Breast epithelium (tissue), 4 donors: ENCODE measurements around the gene GMPS. TPM values are rescaled to one million over a fixed set of nuclear protein-coding genes. Genes with fewer than 3 reads are reported as not detected.

Experiments used
- DNase-seq, 2 donors: peaks; one replicate each; pipeline ENCODE4 v3.0.0-alpha.2; 2019; ENCODE audit warnings: low spot score in 2 of 2
- H3K27ac ChIP-seq, 2 donors: fragments of 200-600 bp; sonication (generic) in 1 of 2; one replicate each; pipeline ENCODE4 v1.5.1; 2016 to 2019; ENCODE audit warnings: mild to moderate bottlenecking in 1 of 2
- H3K27me3 ChIP-seq, 2 donors: fragments of 200-600 bp; sonication (generic) in 1 of 2; one replicate each; pipeline versions ENCODE4 v1.5.1 to v1.6.0; 2017 to 2019; ENCODE audit warnings: control low read depth in 1 of 2, mild to moderate bottlenecking in 1 of 2
- H3K36me3 ChIP-seq: fragments of 200-600 bp; one replicate; pipeline ENCODE4 v1.5.1; 2019
- H3K4me1 ChIP-seq, 2 donors: fragments of 200-600 bp; sonication (generic); one replicate each; pipeline ENCODE4 v1.5.1; 2016 to 2019; ENCODE audit warnings: control low read depth in 1 of 2
- H3K4me3 ChIP-seq, 3 donors: fragments of 200-600 bp; sonication (generic); 1 replicate in 2 of 3; 2 replicates in 1 of 3; pipeline ENCODE4 v1.5.1; 2016 to 2019; ENCODE audit warnings: mild to moderate bottlenecking in 3 of 3, moderate library complexity in 2 of 3
- H3K9me3 ChIP-seq, 2 donors: fragments of 200-600 bp; sonication (generic) in 1 of 2; one replicate each; pipeline ENCODE4 v1.5.1; 2016 to 2019; ENCODE audit warnings: control low read depth in 1 of 2
- POLR2A ChIP-seq: fragments of 450-650 bp; IDR thresholded peaks from one replicate; pipeline ENCODE4 v1.6.1; 2016; ENCODE audit warnings: antibody characterized with exemption, mild to moderate bottlenecking, moderate library complexity
- POLR2AphosphoS5 ChIP-seq, 3 donors: sonication (generic); formaldehyde crosslinking; IDR thresholded peaks; one replicate each; pipeline ENCODE4 v1.6.1; 2017; ENCODE audit warnings: antibody characterized with exemption in 3 of 3
- intact Hi-C: fragments of 100-400 bp; cut with DNase I; formaldehyde crosslinking; loops from one replicate; pipeline ENCODE4 v1.15.1; 2023; ENCODE audit warnings: low total_unique reads
- total RNA-seq, 3 donors: library from RNA; depleted of rRNA; stranded (reverse); fragments of >200 nt; gene quantifications; one replicate each; pipeline ENCODE4 v1.1.0, GENCODE V29; 2016
- TF ChIP-seq, protein P1 (sequence below), 3 donors: fragments of 450-650 bp; IDR thresholded peaks; one replicate each; pipeline ENCODE4 v1.5.1; 2016 to 2017; ENCODE audit warnings: antibody characterized with exemption in 3 of 3, mild to moderate bottlenecking in 3 of 3, moderate library complexity in 3 of 3

The GMPS gene
- total RNA-seq, 3 donors from 2014 or later: 25.6 to 37.6 (median 36.1) TPM

DNA sequence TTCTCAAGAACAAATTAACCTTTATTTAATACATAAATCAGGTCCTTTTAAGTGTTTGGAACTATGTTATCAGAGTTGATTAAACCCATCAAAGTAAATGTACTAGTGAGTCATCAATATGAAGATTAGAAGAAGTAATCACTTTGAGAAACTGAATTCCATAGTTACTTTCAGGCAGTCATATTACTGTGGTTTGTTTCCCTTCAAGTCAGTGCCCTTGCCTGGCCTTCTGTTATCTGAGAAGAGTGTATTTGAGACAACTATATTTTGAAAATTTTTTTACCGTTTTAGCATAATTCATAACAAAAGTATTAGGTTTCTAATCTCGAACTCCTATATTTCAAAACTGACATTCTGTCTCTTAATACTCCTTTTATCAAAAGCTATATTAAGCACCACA lies 73.6 kb downstream of the GMPS start:
- Histone ChIP-seq H3K9me3 (no peaks in the 10 kb centered on the region), H3K4me1 (no peaks in the 10 kb centered on the region), H3K36me3 (no peaks in the 10 kb centered on the region), H3K27ac (no peak overlapping the region), H3K27me3 (no peaks in the 10 kb centered on the region), H3K4me3 (no peak overlapping the region)
- DNase-seq: no peak
- intact Hi-C loops: no loop called here
- no peak for TF ChIP-seq POLR2A
- TF ChIP-seq, protein P1, sequence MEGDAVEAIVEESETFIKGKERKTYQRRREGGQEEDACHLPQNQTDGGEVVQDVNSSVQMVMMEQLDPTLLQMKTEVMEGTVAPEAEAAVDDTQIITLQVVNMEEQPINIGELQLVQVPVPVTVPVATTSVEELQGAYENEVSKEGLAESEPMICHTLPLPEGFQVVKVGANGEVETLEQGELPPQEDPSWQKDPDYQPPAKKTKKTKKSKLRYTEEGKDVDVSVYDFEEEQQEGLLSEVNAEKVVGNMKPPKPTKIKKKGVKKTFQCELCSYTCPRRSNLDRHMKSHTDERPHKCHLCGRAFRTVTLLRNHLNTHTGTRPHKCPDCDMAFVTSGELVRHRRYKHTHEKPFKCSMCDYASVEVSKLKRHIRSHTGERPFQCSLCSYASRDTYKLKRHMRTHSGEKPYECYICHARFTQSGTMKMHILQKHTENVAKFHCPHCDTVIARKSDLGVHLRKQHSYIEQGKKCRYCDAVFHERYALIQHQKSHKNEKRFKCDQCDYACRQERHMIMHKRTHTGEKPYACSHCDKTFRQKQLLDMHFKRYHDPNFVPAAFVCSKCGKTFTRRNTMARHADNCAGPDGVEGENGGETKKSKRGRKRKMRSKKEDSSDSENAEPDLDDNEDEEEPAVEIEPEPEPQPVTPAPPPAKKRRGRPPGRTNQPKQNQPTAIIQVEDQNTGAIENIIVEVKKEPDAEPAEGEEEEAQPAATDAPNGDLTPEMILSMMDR (IDR thresholded peaks at IDR 0.05): no peak
- TF ChIP-seq POLR2AphosphoS5 (IDR thresholded peaks at IDR 0.05): no peak

DNA sequence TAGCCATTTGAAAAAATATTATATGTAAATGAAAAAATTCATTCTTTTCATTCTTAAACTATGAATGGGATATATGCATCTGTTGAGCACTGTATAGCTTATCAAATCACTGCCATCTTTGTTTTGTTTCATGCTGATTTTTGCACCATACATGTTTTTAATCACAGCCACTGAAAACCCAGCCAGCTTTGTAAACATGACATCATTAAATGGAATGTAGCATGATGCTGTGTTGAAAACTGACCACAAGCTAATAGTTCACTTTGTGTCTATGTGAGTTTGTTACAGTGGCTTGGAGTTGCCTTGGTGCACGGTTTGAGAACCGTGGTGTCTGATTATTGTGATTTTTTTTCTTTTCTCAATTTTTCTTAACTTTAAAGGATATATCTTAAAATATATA lies 75.7 kb downstream of the GMPS start:
- DNase-seq: no peak
- Histone ChIP-seq H3K4me1 (no peaks in the 10 kb centered on the region), H3K27me3 (no peaks in the 10 kb centered on the region), H3K27ac (no peak overlapping the region), H3K4me3 (no peak overlapping the region), H3K36me3 (no peaks in the 10 kb centered on the region), H3K9me3 (no peaks in the 10 kb centered on the region)
- intact Hi-C loops: no loop called here
- TF ChIP-seq POLR2A (no peak), POLR2AphosphoS5 (IDR thresholded peaks at IDR 0.05) (no peak)
- TF ChIP-seq, protein P1 (IDR thresholded peaks at IDR 0.05): no peak

DNA sequence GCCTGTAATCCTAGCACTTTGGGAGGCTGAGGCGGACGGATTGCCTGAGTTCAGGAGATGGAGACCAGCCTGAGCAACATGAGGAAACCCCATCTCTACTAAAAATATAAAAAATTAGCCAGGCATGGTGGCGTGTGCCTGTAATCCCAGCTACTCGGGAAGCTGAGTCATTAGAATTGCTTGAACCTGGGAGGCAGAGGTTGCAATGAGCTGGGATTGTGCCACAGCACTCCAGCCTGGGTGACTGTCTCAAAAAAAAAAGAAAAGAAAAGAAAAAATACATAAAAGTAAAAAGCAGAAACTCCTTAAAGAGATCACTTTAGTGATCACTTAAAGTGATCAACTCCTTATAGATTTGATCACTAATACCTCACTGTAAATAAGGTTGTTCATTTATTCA lies 78.0 kb downstream of the GMPS start:
- Histone ChIP-seq H3K4me3 (no peak overlapping the region), H3K36me3 (no peaks in the 10 kb centered on the region), H3K9me3 (no peaks in the 10 kb centered on the region), H3K27me3 (no peaks in the 10 kb centered on the region), H3K4me1 (no peaks in the 10 kb centered on the region), H3K27ac (no peak overlapping the region)
- DNase-seq: no peak
- TF ChIP-seq POLR2AphosphoS5 (IDR thresholded peaks at IDR 0.05) (no peak), POLR2A (no peak)
- TF ChIP-seq, protein P1 (IDR thresholded peaks at IDR 0.05): no peak
- intact Hi-C loops: no loop called here

DNA sequence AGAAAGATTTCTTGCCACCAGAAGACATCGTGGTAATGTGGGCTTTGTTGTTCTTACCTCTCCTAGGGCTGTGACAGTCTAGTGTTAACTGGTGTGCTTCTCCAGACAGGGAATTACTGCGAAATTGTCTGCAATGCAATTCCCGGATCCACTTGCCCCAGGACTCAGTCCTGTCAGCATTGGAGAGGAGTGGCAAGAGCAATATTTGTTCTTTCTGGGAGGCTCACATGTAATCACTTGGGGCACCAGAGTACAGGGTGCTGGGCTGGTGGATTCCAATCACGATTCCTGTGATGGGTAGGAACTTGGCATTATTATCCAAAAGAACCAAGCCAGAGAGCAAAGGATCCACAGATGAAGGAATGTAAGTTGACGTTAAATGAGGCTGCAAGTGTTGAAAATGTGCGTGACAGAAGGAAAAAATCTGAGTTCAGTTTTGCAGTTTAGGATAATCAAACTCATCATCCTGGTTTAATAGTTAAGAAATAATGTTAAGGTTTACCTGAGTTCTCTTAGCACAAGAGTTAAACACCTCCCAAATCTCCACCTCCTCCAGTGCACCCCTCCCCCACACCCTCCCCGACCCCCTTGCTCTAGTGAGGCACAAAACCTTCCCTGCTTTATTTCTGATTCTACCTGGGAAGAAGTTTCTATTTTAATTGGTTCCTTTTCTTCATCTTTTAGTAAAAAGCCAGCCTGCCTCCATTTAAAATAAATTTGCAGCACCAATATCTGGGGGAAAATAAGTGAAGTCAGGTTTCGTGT lies 79.2 kb downstream of the GMPS start:
- TF ChIP-seq POLR2AphosphoS5 (IDR thresholded peaks at IDR 0.05): no peak
- TF ChIP-seq, protein P1 (IDR thresholded peaks at IDR 0.05): no peak
- TF ChIP-seq POLR2A: no peak
- no peaks in the 10 kb centered on the region for H3K36me3 ChIP-seq
- H3K4me1 ChIP-seq: no peaks in the 10 kb centered on the region
- no peaks in the 10 kb centered on the region for H3K9me3 ChIP-seq
- no peak overlapping the region for H3K4me3 ChIP-seq
- intact Hi-C loops: no loop called here
- no peaks in the 10 kb centered on the region for H3K27me3 ChIP-seq
- no peak for DNase-seq
- H3K27ac ChIP-seq: no peak overlapping the region

DNA sequence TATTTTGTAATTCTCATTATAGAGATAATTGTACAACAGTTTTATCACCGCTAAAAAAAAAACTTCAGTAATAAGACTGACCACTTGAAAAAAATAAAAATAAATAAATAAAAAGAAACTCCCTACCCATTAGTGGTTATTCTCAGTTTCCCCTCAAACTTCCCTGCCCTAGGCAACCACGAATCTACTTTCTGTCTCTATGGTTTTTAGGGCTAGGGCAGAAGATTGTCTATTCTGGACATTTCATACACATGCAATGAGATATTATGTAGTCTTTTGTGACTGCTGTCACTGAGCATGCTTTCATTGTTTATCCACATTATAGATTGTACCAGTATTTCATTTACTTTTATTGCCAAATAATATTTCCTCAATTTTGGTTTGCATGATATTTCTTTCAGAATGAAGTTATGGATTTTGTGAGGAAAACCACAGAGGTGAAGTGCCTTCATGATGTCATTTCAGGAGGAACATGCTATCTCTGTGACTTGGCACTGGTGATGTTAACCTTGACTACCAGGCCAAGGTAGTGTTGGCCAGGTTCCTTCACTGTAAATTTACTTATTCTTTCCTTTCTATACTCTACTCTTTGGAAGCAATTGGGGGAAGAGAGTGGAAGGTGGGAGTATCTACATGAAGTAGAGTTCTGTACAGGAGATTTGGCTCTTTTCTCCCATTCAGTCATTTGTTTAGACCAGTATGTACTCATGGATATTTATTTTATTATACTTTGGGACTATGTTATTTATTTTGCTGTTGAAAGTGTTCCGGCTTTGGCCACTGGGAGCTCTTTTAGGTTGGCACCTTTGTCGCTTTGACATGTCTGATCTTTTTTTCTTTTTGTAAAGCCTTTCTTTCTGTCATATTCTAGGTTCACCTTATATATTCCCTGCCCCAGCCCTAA lies 86.3 kb downstream of the GMPS start:
- no peaks in the 10 kb centered on the region for H3K9me3 ChIP-seq
- no peak for DNase-seq
- H3K4me1 ChIP-seq: no peaks in the 10 kb centered on the region
- intact Hi-C loops: no loop called here
- no peaks in the 10 kb centered on the region for H3K27me3 ChIP-seq
- no peak overlapping the region for H3K4me3 ChIP-seq
- TF ChIP-seq POLR2A: no peak
- TF ChIP-seq, protein P1 (IDR thresholded peaks at IDR 0.05): no peak
- no peak for TF ChIP-seq POLR2AphosphoS5 (IDR thresholded peaks at IDR 0.05)
- H3K36me3 ChIP-seq: no peaks in the 10 kb centered on the region
- H3K27ac ChIP-seq: no peak overlapping the region
